ENCODE results near the gene PTPRD.

DNA sequence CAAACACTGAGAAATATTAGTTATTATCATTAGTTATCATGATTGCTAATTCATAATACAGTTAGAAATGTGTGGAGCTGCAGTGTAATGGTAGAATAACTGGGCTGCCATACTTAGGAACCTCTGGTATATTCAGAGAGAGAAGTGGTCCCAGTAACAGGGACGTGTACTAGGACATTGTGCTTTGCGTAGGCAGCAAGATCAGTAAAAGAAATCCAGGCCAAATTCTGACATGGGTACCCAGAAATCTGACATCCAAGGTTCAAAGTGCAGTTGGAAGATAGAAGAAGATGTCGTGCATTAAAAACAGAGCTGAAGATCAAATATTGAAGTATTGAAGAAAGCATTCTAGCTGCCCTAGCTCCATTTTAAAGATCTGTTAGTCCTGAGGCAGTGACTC, 1652.5 kb downstream of the PTPRD start:
- TF ChIP-seq, protein P1, sequence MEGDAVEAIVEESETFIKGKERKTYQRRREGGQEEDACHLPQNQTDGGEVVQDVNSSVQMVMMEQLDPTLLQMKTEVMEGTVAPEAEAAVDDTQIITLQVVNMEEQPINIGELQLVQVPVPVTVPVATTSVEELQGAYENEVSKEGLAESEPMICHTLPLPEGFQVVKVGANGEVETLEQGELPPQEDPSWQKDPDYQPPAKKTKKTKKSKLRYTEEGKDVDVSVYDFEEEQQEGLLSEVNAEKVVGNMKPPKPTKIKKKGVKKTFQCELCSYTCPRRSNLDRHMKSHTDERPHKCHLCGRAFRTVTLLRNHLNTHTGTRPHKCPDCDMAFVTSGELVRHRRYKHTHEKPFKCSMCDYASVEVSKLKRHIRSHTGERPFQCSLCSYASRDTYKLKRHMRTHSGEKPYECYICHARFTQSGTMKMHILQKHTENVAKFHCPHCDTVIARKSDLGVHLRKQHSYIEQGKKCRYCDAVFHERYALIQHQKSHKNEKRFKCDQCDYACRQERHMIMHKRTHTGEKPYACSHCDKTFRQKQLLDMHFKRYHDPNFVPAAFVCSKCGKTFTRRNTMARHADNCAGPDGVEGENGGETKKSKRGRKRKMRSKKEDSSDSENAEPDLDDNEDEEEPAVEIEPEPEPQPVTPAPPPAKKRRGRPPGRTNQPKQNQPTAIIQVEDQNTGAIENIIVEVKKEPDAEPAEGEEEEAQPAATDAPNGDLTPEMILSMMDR (conservative IDR thresholded peaks at IDR 0.05; ENCODE audit: low read length), result no peak
- TF ChIP-seq EZH2phosphoT487 (IDR thresholded peaks at IDR 0.05; ENCODE audit: borderline replicate concordance), result no peak

All from Loucy (cell line).